ENCODE measurements around the gene RUNX2.

RUNX2 gene

DNA sequence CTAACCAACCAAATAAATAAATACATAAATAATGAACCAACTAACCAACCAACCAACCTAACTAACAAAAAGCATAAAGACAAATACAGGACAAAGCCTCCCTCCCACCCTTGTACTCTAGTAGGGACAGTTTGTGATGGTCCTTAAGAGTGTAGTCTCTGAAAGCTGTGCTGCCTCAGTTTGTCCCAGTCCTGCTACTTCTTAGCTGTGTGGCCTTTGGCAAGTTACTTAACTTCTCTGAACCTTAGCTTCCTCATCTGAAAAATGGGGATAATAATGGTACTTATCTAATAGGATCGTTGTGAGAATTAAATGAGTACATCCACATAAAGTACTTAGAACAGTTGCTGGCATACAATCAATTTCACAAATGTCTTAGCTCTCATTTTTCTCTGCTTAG, 282.2 kb downstream of the RUNX2 start (continued):
- TF ChIP-seq, protein P1, sequence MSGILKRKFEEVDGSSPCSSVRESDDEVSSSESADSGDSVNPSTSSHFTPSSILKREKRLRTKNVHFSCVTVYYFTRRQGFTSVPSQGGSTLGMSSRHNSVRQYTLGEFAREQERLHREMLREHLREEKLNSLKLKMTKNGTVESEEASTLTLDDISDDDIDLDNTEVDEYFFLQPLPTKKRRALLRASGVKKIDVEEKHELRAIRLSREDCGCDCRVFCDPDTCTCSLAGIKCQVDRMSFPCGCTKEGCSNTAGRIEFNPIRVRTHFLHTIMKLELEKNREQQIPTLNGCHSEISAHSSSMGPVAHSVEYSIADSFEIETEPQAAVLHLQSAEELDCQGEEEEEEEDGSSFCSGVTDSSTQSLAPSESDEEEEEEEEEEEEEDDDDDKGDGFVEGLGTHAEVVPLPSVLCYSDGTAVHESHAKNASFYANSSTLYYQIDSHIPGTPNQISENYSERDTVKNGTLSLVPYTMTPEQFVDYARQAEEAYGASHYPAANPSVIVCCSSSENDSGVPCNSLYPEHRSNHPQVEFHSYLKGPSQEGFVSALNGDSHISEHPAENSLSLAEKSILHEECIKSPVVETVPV (CRISPR knock-in tag; IDR thresholded peaks at IDR 0.05): no peak
- TF ChIP-seq ZC3H10 (CRISPR knock-in tag; IDR thresholded peaks at IDR 0.05): no peak
- TF ChIP-seq GLIS3 (CRISPR knock-in tag; IDR thresholded peaks at IDR 0.05): no peak
- no peak for TF ChIP-seq TOX (CRISPR knock-in tag; IDR thresholded peaks at IDR 0.05; ENCODE audit: borderline replicate concordance)
- TF ChIP-seq, protein P2, sequence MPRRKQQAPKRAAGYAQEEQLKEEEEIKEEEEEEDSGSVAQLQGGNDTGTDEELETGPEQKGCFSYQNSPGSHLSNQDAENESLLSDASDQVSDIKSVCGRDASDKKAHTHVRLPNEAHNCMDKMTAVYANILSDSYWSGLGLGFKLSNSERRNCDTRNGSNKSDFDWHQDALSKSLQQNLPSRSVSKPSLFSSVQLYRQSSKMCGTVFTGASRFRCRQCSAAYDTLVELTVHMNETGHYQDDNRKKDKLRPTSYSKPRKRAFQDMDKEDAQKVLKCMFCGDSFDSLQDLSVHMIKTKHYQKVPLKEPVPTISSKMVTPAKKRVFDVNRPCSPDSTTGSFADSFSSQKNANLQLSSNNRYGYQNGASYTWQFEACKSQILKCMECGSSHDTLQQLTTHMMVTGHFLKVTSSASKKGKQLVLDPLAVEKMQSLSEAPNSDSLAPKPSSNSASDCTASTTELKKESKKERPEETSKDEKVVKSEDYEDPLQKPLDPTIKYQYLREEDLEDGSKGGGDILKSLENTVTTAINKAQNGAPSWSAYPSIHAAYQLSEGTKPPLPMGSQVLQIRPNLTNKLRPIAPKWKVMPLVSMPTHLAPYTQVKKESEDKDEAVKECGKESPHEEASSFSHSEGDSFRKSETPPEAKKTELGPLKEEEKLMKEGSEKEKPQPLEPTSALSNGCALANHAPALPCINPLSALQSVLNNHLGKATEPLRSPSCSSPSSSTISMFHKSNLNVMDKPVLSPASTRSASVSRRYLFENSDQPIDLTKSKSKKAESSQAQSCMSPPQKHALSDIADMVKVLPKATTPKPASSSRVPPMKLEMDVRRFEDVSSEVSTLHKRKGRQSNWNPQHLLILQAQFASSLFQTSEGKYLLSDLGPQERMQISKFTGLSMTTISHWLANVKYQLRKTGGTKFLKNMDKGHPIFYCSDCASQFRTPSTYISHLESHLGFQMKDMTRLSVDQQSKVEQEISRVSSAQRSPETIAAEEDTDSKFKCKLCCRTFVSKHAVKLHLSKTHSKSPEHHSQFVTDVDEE (CRISPR knock-in tag; IDR thresholded peaks at IDR 0.05): no peak
- no peak for TF ChIP-seq TCF4 (CRISPR knock-in tag; IDR thresholded peaks at IDR 0.05; ENCODE audit: borderline replicate concordance)
- TF ChIP-seq ZNF8 (CRISPR knock-in tag; IDR thresholded peaks at IDR 0.05): no peak
- TF ChIP-seq, protein P3, sequence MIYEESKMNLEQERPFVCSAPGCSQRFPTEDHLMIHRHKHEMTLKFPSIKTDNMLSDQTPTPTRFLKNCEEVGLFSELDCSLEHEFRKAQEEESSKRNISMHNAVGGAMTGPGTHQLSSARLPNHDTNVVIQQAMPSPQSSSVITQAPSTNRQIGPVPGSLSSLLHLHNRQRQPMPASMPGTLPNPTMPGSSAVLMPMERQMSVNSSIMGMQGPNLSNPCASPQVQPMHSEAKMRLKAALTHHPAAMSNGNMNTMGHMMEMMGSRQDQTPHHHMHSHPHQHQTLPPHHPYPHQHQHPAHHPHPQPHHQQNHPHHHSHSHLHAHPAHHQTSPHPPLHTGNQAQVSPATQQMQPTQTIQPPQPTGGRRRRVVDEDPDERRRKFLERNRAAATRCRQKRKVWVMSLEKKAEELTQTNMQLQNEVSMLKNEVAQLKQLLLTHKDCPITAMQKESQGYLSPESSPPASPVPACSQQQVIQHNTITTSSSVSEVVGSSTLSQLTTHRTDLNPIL (CRISPR knock-in tag; IDR thresholded peaks at IDR 0.05; ENCODE audit: low read depth): no peak
- no peak for TF ChIP-seq RARB (CRISPR knock-in tag; IDR thresholded peaks at IDR 0.05)

DNA sequence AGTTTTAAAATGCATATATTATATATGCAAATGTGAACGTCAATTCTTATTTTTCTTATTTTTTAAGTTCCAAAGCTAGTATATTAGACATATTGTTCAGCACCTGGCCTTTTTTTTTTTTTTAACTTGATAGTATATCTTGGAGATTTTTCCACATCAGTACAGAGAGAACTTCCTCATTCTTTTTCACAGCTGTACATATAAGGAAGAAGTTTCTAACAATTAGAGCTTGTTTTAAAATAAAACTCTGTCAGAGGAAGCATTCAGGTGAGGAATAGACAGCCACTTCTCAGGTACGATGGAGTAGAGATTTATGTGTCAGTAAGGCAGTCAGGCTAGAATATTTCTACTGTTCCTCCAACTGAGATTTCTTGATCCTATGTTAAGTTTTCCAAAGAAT, 282.7 kb downstream of the RUNX2 start:
- no peak for TF ChIP-seq ZNF565 (CRISPR knock-in tag; conservative IDR thresholded peaks at IDR 0.05; ENCODE audit: low read depth)
- TF ChIP-seq, protein P1 (CRISPR knock-in tag; IDR thresholded peaks at IDR 0.05): no peak
- TF ChIP-seq ZNF70 (CRISPR knock-in tag; IDR thresholded peaks at IDR 0.05): no peak
- TF ChIP-seq SNAI2 (CRISPR knock-in tag; IDR thresholded peaks at IDR 0.05): no peak
- TF ChIP-seq ZFP3 (CRISPR knock-in tag; IDR thresholded peaks at IDR 0.05): no peak
- TF ChIP-seq, protein P3 (CRISPR knock-in tag; IDR thresholded peaks at IDR 0.05; ENCODE audit: low read depth): no peak
- no peak for TF ChIP-seq ISL1 (CRISPR knock-in tag; IDR thresholded peaks at IDR 0.05)
- TF ChIP-seq CSDC2 (CRISPR knock-in tag; IDR thresholded peaks at IDR 0.05): no peak
- TF ChIP-seq BACH2 (CRISPR knock-in tag; IDR thresholded peaks at IDR 0.05; ENCODE audit: borderline replicate concordance): no peak
- no peak for TF ChIP-seq ZFP30 (CRISPR knock-in tag; IDR thresholded peaks at IDR 0.05)
- TF ChIP-seq ZC3H10 (CRISPR knock-in tag; IDR thresholded peaks at IDR 0.05): no peak
- TF ChIP-seq, protein P4, sequence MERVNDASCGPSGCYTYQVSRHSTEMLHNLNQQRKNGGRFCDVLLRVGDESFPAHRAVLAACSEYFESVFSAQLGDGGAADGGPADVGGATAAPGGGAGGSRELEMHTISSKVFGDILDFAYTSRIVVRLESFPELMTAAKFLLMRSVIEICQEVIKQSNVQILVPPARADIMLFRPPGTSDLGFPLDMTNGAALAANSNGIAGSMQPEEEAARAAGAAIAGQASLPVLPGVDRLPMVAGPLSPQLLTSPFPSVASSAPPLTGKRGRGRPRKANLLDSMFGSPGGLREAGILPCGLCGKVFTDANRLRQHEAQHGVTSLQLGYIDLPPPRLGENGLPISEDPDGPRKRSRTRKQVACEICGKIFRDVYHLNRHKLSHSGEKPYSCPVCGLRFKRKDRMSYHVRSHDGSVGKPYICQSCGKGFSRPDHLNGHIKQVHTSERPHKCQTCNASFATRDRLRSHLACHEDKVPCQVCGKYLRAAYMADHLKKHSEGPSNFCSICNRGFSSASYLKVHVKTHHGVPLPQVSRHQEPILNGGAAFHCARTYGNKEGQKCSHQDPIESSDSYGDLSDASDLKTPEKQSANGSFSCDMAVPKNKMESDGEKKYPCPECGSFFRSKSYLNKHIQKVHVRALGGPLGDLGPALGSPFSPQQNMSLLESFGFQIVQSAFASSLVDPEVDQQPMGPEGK (CRISPR knock-in tag; IDR thresholded peaks at IDR 0.05; ENCODE audit: borderline replicate concordance): no peak
- no peak for ATAC-seq

DNA sequence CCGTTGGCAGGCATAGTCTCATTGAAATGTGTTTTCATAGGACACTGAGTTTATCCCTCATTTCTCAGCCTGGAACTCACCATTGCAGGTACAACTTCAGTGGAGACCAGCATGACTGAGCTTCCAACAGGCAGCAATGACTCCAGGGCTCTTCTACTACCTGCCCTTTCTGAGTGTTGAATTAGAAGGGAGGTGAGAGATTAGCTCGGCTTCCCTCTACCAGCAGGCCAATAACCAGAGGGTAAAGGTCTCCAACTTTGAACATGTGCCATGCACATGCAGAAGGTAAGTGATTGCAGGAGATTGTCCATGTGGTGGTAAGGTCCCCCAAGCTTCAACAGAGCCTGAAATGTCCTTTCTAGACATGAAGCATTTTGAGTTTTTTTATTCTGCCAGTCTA, 283.4 kb downstream of the RUNX2 start:
- ATAC-seq: no peak
- TF ChIP-seq OSR1 (CRISPR knock-in tag; IDR thresholded peaks at IDR 0.05) (no peak), ZNF8 (CRISPR knock-in tag; IDR thresholded peaks at IDR 0.05) (no peak), TOX (CRISPR knock-in tag; IDR thresholded peaks at IDR 0.05; ENCODE audit: borderline replicate concordance) (no peak), ZC3H10 (CRISPR knock-in tag; IDR thresholded peaks at IDR 0.05) (no peak), ZFP3 (CRISPR knock-in tag; IDR thresholded peaks at IDR 0.05) (no peak), ARNTL (CRISPR knock-in tag; IDR thresholded peaks at IDR 0.05; ENCODE audit: borderline replicate concordance, low read depth) (no peak), ZFP30 (CRISPR knock-in tag; IDR thresholded peaks at IDR 0.05) (no peak)
- TF ChIP-seq, protein P1 (CRISPR knock-in tag; IDR thresholded peaks at IDR 0.05): no peak
- TF ChIP-seq, protein P5, sequence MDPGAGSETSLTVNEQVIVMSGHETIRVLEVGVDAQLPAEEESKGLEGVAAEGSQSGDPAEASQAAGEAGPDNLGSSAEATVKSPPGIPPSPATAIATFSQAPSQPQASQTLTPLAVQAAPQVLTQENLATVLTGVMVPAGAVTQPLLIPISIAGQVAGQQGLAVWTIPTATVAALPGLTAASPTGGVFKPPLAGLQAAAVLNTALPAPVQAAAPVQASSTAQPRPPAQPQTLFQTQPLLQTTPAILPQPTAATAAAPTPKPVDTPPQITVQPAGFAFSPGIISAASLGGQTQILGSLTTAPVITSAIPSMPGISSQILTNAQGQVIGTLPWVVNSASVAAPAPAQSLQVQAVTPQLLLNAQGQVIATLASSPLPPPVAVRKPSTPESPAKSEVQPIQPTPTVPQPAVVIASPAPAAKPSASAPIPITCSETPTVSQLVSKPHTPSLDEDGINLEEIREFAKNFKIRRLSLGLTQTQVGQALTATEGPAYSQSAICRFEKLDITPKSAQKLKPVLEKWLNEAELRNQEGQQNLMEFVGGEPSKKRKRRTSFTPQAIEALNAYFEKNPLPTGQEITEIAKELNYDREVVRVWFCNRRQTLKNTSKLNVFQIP (CRISPR knock-in tag; IDR thresholded peaks at IDR 0.05; ENCODE audit: borderline replicate concordance, low read depth): no peak
- TF ChIP-seq, protein P2 (CRISPR knock-in tag; IDR thresholded peaks at IDR 0.05): no peak
